Measurements from ENCODE around the gene ARHGAP23. TPM values are rescaled to one million over a fixed set of nuclear protein-coding genes. Genes with fewer than 3 reads are reported as not detected.
A peak's percentile ranks its signal among the peaks of the same experiment; 100 is the strongest.

Gene ARHGAP23
- total RNA-seq, 4 donors from 2014 or later, result 2.6 to 119 (median 15.2) TPM

GRCh38 chr17:38557836-38558727 is 129.8 kb downstream of the ARHGAP23 start:
- TF ChIP-seq CTCF (IDR thresholded peaks at IDR 0.05) (peak; percentile 95 to 99 (median 97)), POLR2A (IDR thresholded peaks at IDR 0.05) (peak; percentile 30 to 57)
- Histone ChIP-seq H3K4me1 (peaks cover 3% of the 10 kb centered on the region in 2 donors), H3K27ac (peak overlapping the region; percentile 59 to 70), H3K36me3 (no peaks in the 10 kb centered on the region), H3K27me3 (no peaks in the 10 kb centered on the region), H3K9me3 (no peaks in the 10 kb centered on the region), H3K4me3 (peak overlapping the region; percentile 31 to 33)
- intact Hi-C loops (cut with DNase I; ENCODE audit: low total_unique reads), result no loop called here
- DNase-seq, result peak; percentile 92 to 94

DNA sequence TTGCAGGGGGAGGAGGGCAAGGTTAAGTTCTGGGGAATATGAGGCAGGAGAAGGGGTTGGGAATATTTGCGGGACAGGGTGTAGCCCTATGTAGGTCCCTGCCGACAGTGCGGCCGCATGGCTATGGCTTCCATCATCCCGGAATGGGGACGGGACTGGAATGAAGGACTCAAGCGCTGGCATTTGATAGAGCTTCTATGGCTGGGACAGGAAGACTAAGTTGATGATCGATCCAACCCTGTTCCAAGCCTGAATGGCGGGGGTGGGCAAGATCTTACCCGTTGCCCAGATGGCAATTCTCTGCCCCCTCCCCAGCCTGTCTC is 130.4 kb downstream of the ARHGAP23 start:
- DNase-seq, result peak in 1 of 2 donors; percentile 27
- H3K4me3 ChIP-seq, result peak overlapping the region; percentile 31 to 33
- TF ChIP-seq POLR2A (IDR thresholded peaks at IDR 0.05), result no peak
- no peak for TF ChIP-seq CTCF (IDR thresholded peaks at IDR 0.05)
- no peaks in the 10 kb centered on the region for H3K27me3 ChIP-seq
- no peaks in the 10 kb centered on the region for H3K36me3 ChIP-seq
- H3K9me3 ChIP-seq, result no peaks in the 10 kb centered on the region
- intact Hi-C loops (cut with DNase I; ENCODE audit: low total_unique reads), result no loop called here
- H3K4me1 ChIP-seq, result peaks cover 3% of the 10 kb centered on the region in 2 donors
- peak overlapping the region; percentile 59 to 70 for H3K27ac ChIP-seq

DNA sequence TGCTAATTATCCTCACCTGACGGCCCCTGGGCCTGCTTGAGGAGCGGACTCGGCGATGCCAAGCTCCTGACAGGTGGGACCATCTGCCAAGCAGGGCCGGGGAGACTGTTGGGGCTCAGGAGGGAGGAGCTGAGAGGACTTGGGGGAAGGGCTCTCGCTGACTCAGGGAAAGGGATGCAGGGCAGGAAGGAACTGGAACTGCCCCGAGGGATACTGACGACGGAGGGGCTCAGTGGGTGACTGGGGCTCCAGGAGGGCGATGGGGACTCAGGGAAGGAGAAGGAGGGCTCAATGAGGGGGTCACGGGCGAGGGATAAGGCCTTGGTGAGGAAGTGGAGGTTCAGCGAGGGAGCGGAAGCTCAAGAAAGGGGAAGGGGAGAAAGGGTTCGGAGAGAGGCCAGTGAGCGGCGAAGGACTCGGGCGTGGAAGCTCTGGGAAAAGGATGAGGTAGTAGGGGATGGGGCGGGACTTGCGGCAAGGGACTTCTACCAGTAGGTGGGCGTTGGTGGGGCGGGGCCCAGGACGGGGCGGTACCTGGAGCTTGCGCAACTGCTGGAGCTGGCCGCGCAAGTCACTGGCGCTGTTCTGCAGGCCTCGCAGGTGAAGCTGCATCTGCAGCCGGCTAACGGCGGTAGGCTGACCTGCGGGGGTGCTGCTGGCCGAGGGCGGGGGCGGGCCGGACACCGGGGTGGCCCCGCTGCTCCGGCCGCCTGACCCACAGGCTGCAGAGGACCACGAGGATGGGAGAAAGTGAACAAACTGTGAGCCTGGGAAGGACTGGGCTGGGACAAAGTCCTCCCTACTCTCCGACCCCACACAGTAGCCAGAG is 131.0 kb downstream of the ARHGAP23 start:
- Histone ChIP-seq H3K4me3 (peak overlapping the region; percentile 31 to 33), H3K36me3 (no peaks in the 10 kb centered on the region), H3K27ac (peak overlapping the region; percentile 59 to 70), H3K4me1 (peaks cover 3% of the 10 kb centered on the region in 2 donors), H3K9me3 (no peaks in the 10 kb centered on the region), H3K27me3 (no peaks in the 10 kb centered on the region)
- intact Hi-C loops (cut with DNase I; ENCODE audit: low total_unique reads), result no loop called here
- TF ChIP-seq CTCF (IDR thresholded peaks at IDR 0.05) (peak in 2 of 4 experiments; percentile 11 to 20), POLR2A (IDR thresholded peaks at IDR 0.05) (peak in 1 of 2 donors; percentile 67)
- DNase-seq, result peak; percentile 88 to 93

DNA sequence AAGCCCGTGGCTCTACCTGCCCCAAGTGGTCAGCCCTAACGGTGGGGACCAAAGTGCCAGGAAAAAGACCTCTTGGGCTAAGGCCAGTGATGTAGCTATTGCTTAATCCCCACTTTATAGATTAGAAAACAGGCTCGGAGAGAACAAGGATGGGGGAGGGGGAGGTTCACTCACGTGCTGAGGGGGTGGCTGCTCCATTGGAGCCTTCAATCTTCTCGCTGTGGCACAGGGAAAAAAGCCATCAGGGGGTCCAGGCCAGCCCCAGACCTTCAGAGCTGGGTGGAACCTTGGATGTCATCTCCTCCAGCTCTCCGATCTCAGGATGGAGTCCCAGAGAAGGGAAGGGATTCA is 131.6 kb downstream of the ARHGAP23 start:
- H3K27ac ChIP-seq, result no peak overlapping the region
- H3K9me3 ChIP-seq, result no peaks in the 10 kb centered on the region
- H3K36me3 ChIP-seq, result no peaks in the 10 kb centered on the region
- TF ChIP-seq POLR2A (IDR thresholded peaks at IDR 0.05) (no peak), CTCF (IDR thresholded peaks at IDR 0.05) (no peak)
- peak in 1 of 2 donors; percentile 28 for DNase-seq
- intact Hi-C loops (cut with DNase I; ENCODE audit: low total_unique reads), result no loop called here
- no peaks in the 10 kb centered on the region for H3K27me3 ChIP-seq
- peak overlapping the region; percentile 31 to 33 for H3K4me3 ChIP-seq
- H3K4me1 ChIP-seq, result peaks cover 3% of the 10 kb centered on the region in 2 donors
